ENCODE data around the gene DOCK4.
"Not testable (repeated sequence)": the region's sequence is repeated elsewhere in the genome, so short reads cannot be mapped to it uniquely, and the experiment has no call there.

DOCK4 gene

GRCh38 chr7:112136271-112137008 lies 69.8 kb downstream of the DOCK4 start:
- no peak for DNase-seq (ENCODE audit: low read depth in 2 of 2)

DNA sequence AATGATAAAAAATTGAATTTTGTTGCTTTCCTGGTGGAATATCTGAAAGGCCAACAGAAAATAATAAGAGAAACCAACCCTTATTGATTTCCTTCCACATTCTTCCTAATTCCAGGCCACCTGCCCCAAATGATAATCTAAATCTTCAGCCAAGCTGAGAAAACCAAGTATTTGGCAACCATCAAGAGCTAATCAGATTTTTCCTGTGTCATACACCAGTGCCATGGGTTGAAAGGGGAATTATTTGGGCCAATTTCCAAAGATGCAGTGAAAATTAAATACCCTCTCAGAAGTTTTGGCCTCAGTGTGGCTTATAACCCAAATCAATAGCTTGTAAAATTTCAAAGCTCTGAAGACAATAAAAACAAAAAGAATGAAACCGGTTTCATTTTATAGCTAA lies 70.4 kb downstream of the DOCK4 start:
- DNase-seq (ENCODE audit: low read depth in 2 of 2), result no peak

DNA sequence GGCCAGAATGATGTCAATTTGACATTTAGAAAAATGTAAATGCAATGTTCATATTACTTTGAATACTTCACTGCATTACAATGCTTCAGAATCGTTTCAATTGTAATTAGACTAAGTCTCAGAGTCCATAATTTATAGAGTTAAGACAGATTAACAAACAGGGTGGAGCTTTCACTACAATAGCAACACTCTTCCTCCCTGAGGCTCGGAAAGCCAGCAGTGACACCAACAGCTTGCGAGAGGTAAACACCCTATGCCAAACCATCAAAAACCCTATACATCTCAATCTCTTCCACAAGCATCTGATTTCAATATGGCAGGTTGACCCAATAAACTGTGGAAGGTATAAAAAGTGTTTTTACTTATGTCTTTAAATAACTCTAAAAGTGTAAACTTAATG lies 72.2 kb downstream of the DOCK4 start:
- DNase-seq (ENCODE audit: low read depth in 2 of 2), result no peak

- DNase-seq (ENCODE audit: low read depth in 2 of 2), result no peak
These were observed 72.9 kb downstream of the DOCK4 start for GRCh38 chr7:112133328-112133727.

DNA sequence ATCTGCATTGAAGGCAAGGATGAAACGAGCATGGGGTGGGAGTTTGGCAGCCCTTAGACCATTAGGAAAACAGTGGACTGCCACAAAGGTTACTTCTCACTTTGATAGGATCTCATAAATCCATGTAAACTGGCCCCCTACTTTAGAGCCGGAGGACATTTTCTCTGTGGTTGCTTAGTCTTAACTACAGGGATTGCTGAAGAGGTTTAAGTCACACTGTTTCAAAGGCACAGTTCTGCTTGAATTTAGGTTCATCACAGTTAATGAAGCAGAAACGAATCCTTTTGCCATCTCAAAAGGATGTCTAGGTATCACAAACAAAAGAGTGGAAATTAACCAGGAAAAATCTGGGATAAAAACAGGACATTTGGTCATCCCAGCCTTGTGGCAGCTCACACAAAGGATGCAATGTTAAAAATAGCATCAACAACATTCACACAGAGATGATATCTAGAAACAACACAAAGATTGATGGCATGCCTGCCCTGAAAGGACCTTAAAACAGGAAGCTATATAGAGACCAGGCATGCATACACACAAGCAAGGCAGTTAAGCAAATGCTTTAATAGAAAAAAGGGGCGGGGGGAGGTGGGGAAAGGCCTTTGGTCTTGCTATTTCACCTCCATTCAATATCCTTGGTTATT lies 74.0 kb downstream of the DOCK4 start:
- no peak for DNase-seq (ENCODE audit: low read depth in 2 of 2)

- DNase-seq (ENCODE audit: low read depth in 2 of 2), result no peak
These were observed 75.3 kb downstream of the DOCK4 start for GRCh38 chr7:112130729-112131410.

DNA sequence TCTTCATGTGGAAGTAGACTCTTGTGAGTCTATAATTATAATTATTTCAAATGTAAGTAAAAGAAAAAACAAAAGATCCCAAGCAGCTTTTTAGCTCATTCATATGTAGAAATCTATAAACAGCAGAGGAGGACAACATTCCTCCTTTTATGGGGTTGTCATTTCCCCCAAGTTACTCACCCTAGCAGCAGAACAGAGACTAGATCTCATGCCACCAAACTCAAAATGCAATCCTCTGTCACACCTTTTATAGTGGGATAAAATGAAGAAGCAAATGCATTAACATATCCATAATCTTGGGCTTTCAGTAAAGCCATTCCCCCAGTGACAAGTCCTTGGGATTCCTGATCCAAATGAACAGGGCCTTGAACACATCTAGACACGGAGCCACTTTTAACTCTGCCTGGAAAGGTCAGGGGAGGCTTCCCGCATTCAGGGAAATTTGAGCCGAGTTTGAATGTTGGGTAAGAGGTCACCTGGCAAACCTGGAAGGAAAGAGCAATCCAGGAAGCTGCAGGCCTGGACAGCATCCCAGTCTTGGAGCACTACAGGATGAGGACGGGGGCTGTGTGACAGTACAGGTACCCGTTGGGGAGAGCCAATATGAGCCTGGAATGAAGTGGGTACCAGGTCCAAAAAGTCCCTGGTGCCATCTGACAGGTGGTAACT lies 76.4 kb downstream of the DOCK4 start:
- no peak for DNase-seq (ENCODE audit: low read depth in 2 of 2)

- not testable (repeated sequence) for DNase-seq (ENCODE audit: low read depth in 2 of 2)
These were observed 77.5 kb downstream of the DOCK4 start for GRCh38 chr7:112128461-112129425.

DNA sequence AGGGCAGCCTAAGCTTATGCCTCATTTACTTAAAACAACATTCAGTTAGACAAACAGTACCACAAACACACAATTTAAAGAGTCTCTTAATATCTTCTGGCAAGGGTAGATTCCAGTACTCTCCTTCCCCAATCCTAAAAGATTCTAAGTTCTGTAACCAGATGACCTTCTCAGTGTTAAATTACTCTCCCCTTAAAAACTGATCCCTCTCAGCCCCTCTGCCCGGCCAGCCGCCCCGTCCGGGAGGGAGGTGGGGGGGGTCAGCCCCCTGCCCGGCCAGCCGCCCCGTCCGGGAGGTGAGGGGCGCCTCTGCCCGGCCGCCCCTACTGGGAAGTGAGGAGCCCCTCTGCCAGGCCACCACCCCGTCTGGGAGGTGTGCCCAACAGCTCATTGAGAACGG lies 78.2 kb downstream of the DOCK4 start:
- not testable (repeated sequence) for DNase-seq (ENCODE audit: low read depth in 2 of 2)

DNA sequence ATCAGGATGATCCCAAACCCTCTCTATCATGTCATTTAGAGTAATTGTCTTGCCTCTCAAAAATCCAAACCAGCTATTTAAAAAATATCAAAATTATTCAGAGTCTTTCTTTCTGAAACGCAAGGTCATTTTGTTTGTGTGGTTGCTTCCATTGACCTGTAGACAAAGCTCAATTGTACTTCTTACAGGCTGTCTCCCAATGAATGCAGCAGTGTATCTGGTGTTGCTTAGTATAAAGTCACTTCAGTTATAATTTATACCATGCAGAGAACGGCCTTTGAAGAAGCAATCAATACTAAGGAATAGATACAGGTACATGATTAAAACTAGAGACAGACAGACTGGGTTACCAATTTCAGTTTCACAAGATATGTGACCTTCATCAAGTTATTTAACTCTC lies 80.9 kb downstream of the DOCK4 start:
- DNase-seq (ENCODE audit: low read depth in 2 of 2), result no peak

- DNase-seq (ENCODE audit: low read depth in 2 of 2), result no peak
These were observed 82.0 kb downstream of the DOCK4 start for GRCh38 chr7:112124061-112124766.

- DNase-seq (ENCODE audit: low read depth in 2 of 2), result no peak
These were observed 83.4 kb downstream of the DOCK4 start for GRCh38 chr7:112122798-112123197.

DNA sequence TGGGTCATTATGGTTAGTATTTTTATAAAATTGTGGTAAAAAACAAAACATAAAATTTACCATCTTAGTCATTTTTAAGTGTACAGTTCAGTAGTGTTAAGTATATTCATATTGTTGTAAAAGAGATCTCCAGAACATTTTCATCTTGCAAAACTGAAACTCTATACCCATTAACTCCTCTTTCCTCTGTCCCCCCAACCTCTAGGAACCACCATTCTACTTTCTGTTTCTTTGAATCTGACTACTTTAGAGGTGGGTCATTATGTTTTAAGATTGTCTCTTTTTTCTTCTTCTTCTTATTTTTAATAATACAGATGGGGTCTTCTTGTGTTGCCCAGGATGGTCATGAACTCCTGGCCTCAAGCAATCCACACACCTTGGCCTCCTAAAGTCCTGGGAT lies 84.1 kb downstream of the DOCK4 start:
- no peak for DNase-seq (ENCODE audit: low read depth in 2 of 2)

DNA sequence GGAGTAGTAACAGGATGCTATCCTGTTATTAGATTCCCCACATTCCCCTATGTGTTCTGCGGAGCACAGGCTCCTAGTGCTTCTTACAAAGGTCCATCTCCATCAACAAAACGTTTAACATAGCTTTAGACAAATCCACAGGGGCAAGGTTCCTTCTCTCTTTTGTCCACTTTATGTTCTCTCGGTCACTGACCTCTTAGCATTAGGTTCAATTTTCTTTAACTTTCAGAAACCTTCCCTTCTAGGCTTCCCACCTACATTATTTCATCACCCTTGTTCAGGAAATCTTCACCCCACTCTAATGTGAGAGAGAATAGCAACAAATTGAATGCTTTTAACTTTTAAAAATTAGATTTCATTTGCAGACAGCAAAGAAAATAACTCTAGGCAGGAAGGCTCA lies 84.9 kb downstream of the DOCK4 start:
- no peak for DNase-seq (ENCODE audit: low read depth in 2 of 2)

- no peak for DNase-seq (ENCODE audit: low read depth in 2 of 2)
These were observed 85.4 kb downstream of the DOCK4 start for GRCh38 chr7:112120696-112121217.

DNA sequence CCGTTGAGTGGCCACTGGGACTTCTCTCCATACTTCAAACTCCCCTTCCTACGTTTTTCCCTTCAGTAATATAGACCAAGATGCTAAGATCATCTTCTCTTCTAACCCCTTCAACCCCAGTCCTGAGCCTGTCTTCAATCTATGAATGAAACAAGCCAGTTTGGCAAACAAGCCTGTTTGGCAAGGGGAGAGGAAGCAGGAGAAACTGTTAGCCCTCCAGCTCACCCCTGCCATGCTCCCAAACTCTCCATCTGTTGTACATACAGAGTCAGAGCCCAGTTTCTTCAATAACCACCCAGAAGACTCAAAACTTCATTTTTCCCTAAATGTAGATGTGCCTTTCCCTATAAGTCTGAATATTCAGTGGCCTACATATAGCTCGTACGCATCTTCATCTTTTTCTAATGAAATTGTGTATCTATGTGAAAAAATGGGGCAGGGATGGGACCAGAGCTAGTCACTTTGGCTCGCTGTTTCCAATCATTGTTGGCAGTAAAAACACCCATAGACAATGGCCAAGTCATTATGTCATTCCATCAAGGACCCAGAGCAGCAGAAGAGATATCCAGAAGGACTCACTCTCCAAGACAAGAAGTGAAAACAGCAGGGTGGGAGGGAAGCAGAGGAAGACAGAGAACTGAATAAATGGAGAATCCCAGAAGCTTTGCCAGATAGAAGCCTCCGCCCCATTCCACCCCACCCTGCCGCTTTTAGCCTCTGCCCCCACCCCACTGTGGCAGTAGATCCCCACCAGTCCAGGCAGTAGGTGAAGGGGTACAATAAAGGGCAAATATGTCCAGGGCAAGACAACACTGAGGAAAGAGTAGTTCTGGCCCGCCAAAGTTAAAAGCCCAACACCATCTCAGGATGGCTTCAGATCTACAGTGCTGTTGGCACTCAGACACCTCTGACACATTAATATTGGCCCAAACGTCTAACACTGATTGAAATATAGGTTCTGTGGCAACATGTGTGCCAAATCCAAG lies 87.3 kb downstream of the DOCK4 start:
- no peak for DNase-seq (ENCODE audit: low read depth in 2 of 2)

GRCh38 chr7:112116894-112117293 lies 89.3 kb downstream of the DOCK4 start:
- no peak for DNase-seq (ENCODE audit: low read depth in 2 of 2)

- DNase-seq (ENCODE audit: low read depth in 2 of 2), result no peak
These were observed 89.8 kb downstream of the DOCK4 start for GRCh38 chr7:112116358-112116757.

DNA sequence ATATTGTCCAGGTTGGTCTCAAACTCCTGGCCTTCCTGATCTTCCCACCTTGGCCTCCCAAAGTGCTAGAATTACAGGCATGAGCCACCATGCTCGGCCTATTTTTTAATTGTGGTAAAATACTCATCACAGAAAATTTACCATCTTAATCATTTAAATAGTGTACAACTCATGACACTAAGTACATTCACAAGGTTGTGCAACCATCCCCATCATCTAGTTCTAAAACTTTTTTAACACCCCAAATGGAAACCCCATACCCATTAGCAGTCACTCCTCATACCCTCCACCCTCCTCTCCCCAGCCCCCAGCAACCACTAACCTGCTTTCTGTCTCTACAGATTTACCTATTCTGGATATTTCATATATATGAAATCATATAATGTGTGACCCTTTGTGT lies 90.3 kb downstream of the DOCK4 start:
- DNase-seq (ENCODE audit: low read depth in 2 of 2), result no peak

Data from activated CD4-positive, alpha-beta T cell treated with anti-CD3 and anti-CD28 coated beads for 24 hours (primary cell).